ENCODE measurements around the gene CARS1.

CARS1 gene

DNA sequence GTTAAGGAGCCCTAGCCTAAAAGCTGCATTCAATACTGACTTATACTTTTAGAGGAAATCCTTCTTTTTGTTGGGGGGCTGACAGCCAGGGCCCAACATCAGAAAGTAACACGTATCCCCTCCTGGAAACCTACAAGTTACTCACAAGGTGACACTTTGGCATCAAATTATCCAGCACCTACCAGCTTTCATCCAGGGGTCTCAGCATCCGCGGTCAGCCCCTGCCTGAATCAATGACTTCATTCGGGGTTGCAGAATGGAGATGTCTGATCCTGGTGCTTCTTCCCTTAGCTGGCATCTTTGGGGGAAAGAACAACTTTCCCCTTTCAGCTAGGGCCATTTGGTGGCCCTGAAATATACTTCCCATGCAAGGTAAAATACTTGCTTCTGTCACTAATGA, 59.8 kb downstream of the CARS1 start:
- no peak overlapping the region for H3K4me2 ChIP-seq (ENCODE audit: low read length)
- H4K20me1 ChIP-seq (ENCODE audit: control insufficient read depth, insufficient read depth, low read depth, low read length): no peaks in the 10 kb centered on the region
- peaks cover 3% of the 10 kb centered on the region; the same call in 1 of the 2 replicates for H3F3A ChIP-seq (ENCODE audit: control insufficient read depth, insufficient read depth)
- TF ChIP-seq, protein P1, sequence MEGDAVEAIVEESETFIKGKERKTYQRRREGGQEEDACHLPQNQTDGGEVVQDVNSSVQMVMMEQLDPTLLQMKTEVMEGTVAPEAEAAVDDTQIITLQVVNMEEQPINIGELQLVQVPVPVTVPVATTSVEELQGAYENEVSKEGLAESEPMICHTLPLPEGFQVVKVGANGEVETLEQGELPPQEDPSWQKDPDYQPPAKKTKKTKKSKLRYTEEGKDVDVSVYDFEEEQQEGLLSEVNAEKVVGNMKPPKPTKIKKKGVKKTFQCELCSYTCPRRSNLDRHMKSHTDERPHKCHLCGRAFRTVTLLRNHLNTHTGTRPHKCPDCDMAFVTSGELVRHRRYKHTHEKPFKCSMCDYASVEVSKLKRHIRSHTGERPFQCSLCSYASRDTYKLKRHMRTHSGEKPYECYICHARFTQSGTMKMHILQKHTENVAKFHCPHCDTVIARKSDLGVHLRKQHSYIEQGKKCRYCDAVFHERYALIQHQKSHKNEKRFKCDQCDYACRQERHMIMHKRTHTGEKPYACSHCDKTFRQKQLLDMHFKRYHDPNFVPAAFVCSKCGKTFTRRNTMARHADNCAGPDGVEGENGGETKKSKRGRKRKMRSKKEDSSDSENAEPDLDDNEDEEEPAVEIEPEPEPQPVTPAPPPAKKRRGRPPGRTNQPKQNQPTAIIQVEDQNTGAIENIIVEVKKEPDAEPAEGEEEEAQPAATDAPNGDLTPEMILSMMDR (IDR thresholded peaks at IDR 0.05; ENCODE audit: low read depth, low read length, poor library complexity, severe bottlenecking): no peak
- TF ChIP-seq EZH2phosphoT487 (IDR thresholded peaks at IDR 0.05; ENCODE audit: borderline replicate concordance, low read length): no peak
- H3K9me2 ChIP-seq (replicated peaks; ENCODE audit: control insufficient read depth, low read length): no peaks in the 10 kb centered on the region
- H3K27me3 ChIP-seq (ENCODE audit: control insufficient read depth, low read length): no peaks in the 10 kb centered on the region
- peaks cover 5% of the 10 kb centered on the region for H3K79me2 ChIP-seq (ENCODE audit: control insufficient read depth, low read length)
- H3K4me1 ChIP-seq (ENCODE audit: control insufficient read depth, low read length): peaks cover 16% of the 10 kb centered on the region
- peaks cover 17% of the 10 kb centered on the region for H3K36me3 ChIP-seq (ENCODE audit: control insufficient read depth, low read length)
- no peak overlapping the region for H3K27ac ChIP-seq (ENCODE audit: low read depth, low read length)
- H3K4me3 ChIP-seq (ENCODE audit: low read length): no peak overlapping the region
- H3K9me3 ChIP-seq (ENCODE audit: control insufficient read depth, insufficient read depth, low read length): no peaks in the 10 kb centered on the region

DNA sequence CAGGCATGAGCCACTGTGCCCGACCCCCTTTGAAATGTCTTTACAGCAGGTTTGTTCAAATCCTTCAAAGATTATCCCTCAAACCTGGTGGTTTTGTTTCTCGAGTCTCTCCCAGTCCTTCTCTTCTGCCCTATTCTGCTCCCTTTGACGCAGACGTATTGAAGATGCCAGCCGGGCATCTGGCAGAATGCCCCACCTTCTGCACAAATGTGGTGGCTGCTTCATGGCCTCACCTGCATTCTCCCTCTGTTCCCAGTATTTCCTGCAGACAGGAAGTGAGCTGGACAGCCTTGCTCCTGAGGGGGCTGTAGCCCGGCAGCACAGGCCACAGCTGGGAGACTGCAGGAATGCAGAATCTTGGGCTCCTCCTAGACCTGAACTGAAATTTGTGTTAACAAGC, 60.2 kb downstream of the CARS1 start:
- peaks cover 14% of the 10 kb centered on the region for H3K36me3 ChIP-seq (ENCODE audit: control insufficient read depth, low read length)
- H3F3A ChIP-seq (ENCODE audit: control insufficient read depth, insufficient read depth): peaks cover 3% of the 10 kb centered on the region; the same call in 1 of the 2 replicates
- H3K27me3 ChIP-seq (ENCODE audit: control insufficient read depth, low read length): no peaks in the 10 kb centered on the region
- peaks cover 5% of the 10 kb centered on the region for H3K79me2 ChIP-seq (ENCODE audit: control insufficient read depth, low read length)
- H3K4me1 ChIP-seq (ENCODE audit: control insufficient read depth, low read length): peaks cover 16% of the 10 kb centered on the region
- H3K9me3 ChIP-seq (ENCODE audit: control insufficient read depth, insufficient read depth, low read length): no peaks in the 10 kb centered on the region
- H3K4me2 ChIP-seq (ENCODE audit: low read length): no peak overlapping the region
- TF ChIP-seq, protein P1 (IDR thresholded peaks at IDR 0.05; ENCODE audit: low read depth, low read length, poor library complexity, severe bottlenecking): no peak
- no peak for TF ChIP-seq EZH2phosphoT487 (IDR thresholded peaks at IDR 0.05; ENCODE audit: borderline replicate concordance, low read length)
- H3K27ac ChIP-seq (ENCODE audit: low read depth, low read length): no peak overlapping the region
- H4K20me1 ChIP-seq (ENCODE audit: control insufficient read depth, insufficient read depth, low read depth, low read length): no peaks in the 10 kb centered on the region
- no peaks in the 10 kb centered on the region for H3K9me2 ChIP-seq (replicated peaks; ENCODE audit: control insufficient read depth, low read length)
- H3K4me3 ChIP-seq (ENCODE audit: low read length): no peak overlapping the region

DNA sequence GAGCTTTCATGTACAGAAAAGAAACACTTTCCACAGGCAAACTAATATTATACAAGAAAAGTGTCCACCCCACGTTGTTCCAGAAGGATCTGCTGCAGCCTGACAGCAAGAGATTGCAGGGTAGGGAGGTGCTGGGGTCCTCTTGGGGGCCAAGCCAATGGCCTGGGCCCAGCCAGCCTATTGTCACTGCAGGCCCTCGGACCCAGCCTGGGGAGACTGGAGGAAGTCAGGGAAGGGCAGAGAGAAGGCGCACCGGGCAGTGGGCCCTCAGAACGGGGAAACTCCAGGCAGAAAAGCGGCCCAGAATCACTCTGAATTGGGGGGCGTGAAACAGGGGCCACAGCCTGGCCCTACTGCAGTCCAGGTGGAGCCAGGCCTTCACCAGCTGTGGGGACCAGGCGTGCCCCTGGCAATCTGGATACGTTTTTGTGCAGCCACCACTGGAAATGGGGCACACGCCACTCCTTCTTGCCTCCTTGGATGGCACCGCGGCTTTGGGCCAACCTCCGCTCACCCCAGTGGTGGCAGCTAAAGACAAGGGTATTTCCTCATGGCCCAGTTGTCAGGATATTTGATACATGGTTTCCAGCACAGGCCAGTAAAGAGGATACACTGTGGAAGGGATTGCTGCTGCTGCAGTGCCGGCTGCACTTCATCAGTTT, 61.2 kb downstream of the CARS1 start:
- peaks cover 3% of the 10 kb centered on the region; the same call in 1 of the 2 replicates for H3F3A ChIP-seq (ENCODE audit: control insufficient read depth, insufficient read depth)
- TF ChIP-seq, protein P1 (IDR thresholded peaks at IDR 0.05; ENCODE audit: low read depth, low read length, poor library complexity, severe bottlenecking): no peak
- no peak for TF ChIP-seq EZH2phosphoT487 (IDR thresholded peaks at IDR 0.05; ENCODE audit: borderline replicate concordance, low read length)
- no peak overlapping the region for H3K27ac ChIP-seq (ENCODE audit: low read depth, low read length)
- H3K36me3 ChIP-seq (ENCODE audit: control insufficient read depth, low read length): peaks cover 11% of the 10 kb centered on the region
- H4K20me1 ChIP-seq (ENCODE audit: control insufficient read depth, insufficient read depth, low read depth, low read length): no peaks in the 10 kb centered on the region
- H3K4me2 ChIP-seq (ENCODE audit: low read length): no peak overlapping the region
- H3K4me3 ChIP-seq (ENCODE audit: low read length): no peak overlapping the region
- no peaks in the 10 kb centered on the region for H3K27me3 ChIP-seq (ENCODE audit: control insufficient read depth, low read length)
- H3K9me3 ChIP-seq (ENCODE audit: control insufficient read depth, insufficient read depth, low read length): no peaks in the 10 kb centered on the region
- H3K4me1 ChIP-seq (ENCODE audit: control insufficient read depth, low read length): peaks cover 16% of the 10 kb centered on the region
- peaks cover 13% of the 10 kb centered on the region for H3K79me2 ChIP-seq (ENCODE audit: control insufficient read depth, low read length)
- H3K9me2 ChIP-seq (replicated peaks; ENCODE audit: control insufficient read depth, low read length): no peaks in the 10 kb centered on the region

Data from DOHH2 (cell line).